Measurements from ENCODE around the gene GAB1. TPM values are rescaled to one million over a fixed set of nuclear protein-coding genes. Genes with fewer than 3 reads are reported as not detected.

Gene GAB1
- total and polyA plus RNA-seq, 5 donors from 2014 or later, result 1.2 TPM; not detected in 4

- peaks cover 0 to 4% (median 0%) of the 10 kb centered on the region in 7 donors for H3K9me3 Mint-ChIP-seq
- no peaks in the 10 kb centered on the region for H3K4me1 ChIP-seq (ENCODE audit: control insufficient read depth, insufficient read depth, low read length, poor library complexity, severe bottlenecking)
- no peaks in the 10 kb centered on the region for H3K27me3 Mint-ChIP-seq
- H3K4me3 Mint-ChIP-seq, result no peak overlapping the region
- H3K27me3 ChIP-seq (ENCODE audit: control insufficient read depth, insufficient read depth, low read length), result peaks cover 6% of the 10 kb centered on the region
- ATAC-seq (ENCODE audit: low read depth in 2 of 2) (no peak), DNase-seq (no peak)
- H3K4me1 Mint-ChIP-seq, result no peaks in the 10 kb centered on the region
- no peak overlapping the region for H3K27ac ChIP-seq (ENCODE audit: insufficient read depth, low read length, poor library complexity, severe bottlenecking)
- H3K27ac Mint-ChIP-seq, result no peak overlapping the region
- H3K36me3 Mint-ChIP-seq, result no peaks in the 10 kb centered on the region
- H3K4me3 ChIP-seq (ENCODE audit: low read depth, low read length), result no peak overlapping the region
- no peaks in the 10 kb centered on the region for H3K9me3 ChIP-seq (ENCODE audit: control insufficient read depth in 2 of 2, low read length in 2 of 2)
- no peaks in the 10 kb centered on the region for H3K36me3 ChIP-seq (ENCODE audit: control insufficient read depth, insufficient read depth, low read length)
Observed at GRCh38 chr4:143394739-143395453, 58.2 kb downstream of the GAB1 start.

GRCh38 chr4:143396695-143397094 lies 60.0 kb downstream of the GAB1 start:
- no peak overlapping the region for H3K4me3 Mint-ChIP-seq
- H3K4me3 ChIP-seq (ENCODE audit: low read depth, low read length), result no peak overlapping the region
- no peaks in the 10 kb centered on the region for H3K9me3 ChIP-seq (ENCODE audit: control insufficient read depth in 2 of 2, low read length in 2 of 2)
- no peaks in the 10 kb centered on the region for H3K36me3 ChIP-seq (ENCODE audit: control insufficient read depth, insufficient read depth, low read length)
- H3K27me3 ChIP-seq (ENCODE audit: control insufficient read depth, insufficient read depth, low read length), result peaks cover 8% of the 10 kb centered on the region
- H3K9me3 Mint-ChIP-seq, result peaks cover 0 to 4% (median 0%) of the 10 kb centered on the region in 7 donors
- H3K4me1 Mint-ChIP-seq, result no peaks in the 10 kb centered on the region
- H3K36me3 Mint-ChIP-seq, result no peaks in the 10 kb centered on the region
- H3K27ac ChIP-seq (ENCODE audit: insufficient read depth, low read length, poor library complexity, severe bottlenecking), result no peak overlapping the region
- no peak for DNase-seq
- ATAC-seq (ENCODE audit: low read depth in 2 of 2), result no peak
- H3K27me3 Mint-ChIP-seq, result no peaks in the 10 kb centered on the region
- H3K27ac Mint-ChIP-seq, result no peak overlapping the region
- H3K4me1 ChIP-seq (ENCODE audit: control insufficient read depth, insufficient read depth, low read length, poor library complexity, severe bottlenecking), result no peaks in the 10 kb centered on the region

GRCh38 chr4:143397335-143397734 lies 60.7 kb downstream of the GAB1 start:
- no peak overlapping the region for H3K4me3 ChIP-seq (ENCODE audit: low read depth, low read length)
- H3K4me3 Mint-ChIP-seq, result no peak overlapping the region
- H3K27ac ChIP-seq (ENCODE audit: insufficient read depth, low read length, poor library complexity, severe bottlenecking), result no peak overlapping the region
- no peak overlapping the region for H3K27ac Mint-ChIP-seq
- DNase-seq, result no peak
- ATAC-seq (ENCODE audit: low read depth in 2 of 2), result no peak
- no peaks in the 10 kb centered on the region for H3K36me3 Mint-ChIP-seq
- no peaks in the 10 kb centered on the region for H3K4me1 ChIP-seq (ENCODE audit: control insufficient read depth, insufficient read depth, low read length, poor library complexity, severe bottlenecking)
- no peaks in the 10 kb centered on the region for H3K27me3 Mint-ChIP-seq
- no peaks in the 10 kb centered on the region for H3K4me1 Mint-ChIP-seq
- H3K36me3 ChIP-seq (ENCODE audit: control insufficient read depth, insufficient read depth, low read length), result no peaks in the 10 kb centered on the region
- peaks cover 0 to 4% (median 0%) of the 10 kb centered on the region in 7 donors for H3K9me3 Mint-ChIP-seq
- H3K9me3 ChIP-seq (ENCODE audit: control insufficient read depth in 2 of 2, low read length in 2 of 2), result no peaks in the 10 kb centered on the region
- H3K27me3 ChIP-seq (ENCODE audit: control insufficient read depth, insufficient read depth, low read length), result peaks cover 8% of the 10 kb centered on the region

DNA sequence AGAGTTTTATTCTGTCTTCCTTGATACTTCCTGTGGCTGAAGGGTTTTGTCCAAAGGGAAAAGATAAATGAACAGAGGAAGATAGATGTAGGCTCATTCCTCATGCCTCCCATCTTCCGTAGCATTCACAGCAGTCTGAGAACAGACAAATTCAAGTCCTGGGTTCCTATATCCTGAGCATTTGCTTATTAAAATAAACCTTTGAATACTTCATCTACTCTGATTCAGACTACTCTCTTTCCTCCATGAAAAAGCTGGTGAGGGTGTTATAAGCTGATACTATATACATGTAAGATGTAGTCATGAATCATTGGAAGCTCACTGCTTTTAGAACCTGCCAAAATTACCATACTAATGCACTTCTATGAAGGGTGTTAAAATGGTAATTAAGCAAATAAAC lies 61.2 kb downstream of the GAB1 start:
- Mint-ChIP-seq H3K4me1 (no peaks in the 10 kb centered on the region), H3K27me3 (peaks cover 3% of the 10 kb centered on the region), H3K36me3 (no peaks in the 10 kb centered on the region)

DNA sequence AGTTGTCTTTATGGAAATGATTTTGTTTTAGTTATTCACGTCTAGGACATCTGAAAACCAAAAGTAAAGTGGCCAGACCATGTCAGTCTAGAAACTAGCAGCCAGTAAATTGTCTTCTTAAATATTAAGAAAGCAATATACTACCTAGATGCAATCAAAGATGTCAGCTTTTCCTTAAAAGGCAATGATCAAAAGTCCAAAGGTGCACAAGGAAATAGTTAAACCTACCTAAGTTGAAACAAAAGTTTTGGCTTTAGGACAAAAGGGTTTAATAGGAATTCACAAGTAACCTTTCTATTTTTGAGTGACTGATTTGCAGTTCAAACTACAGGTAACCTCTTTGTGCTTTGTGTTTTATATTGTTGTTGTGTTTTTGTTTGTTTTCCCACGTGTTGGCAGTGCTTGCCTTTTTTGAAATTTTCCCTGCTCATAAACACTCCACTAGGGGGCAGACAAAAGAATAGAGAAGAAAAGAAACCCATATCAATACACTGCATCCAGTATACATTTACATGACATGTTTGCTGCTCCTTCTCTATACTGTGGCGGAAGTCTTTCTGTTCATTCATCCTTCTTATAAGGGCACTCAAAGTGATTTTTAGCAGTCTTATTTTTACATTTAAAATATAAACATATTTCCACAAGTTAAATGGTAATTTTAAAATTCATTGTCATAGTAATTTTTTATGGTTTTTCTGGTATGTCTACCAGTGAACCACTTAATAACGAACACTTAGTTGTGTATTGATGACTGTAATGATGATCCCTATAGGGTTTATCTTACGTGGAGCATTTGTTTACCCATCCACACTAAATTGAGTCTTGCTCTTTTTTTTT lies 62.7 kb downstream of the GAB1 start:
- H3K4me1 Mint-ChIP-seq, result peaks cover 0 to 7% (median 0%) of the 10 kb centered on the region in 4 donors
- peak overlapping the region in 1 of 3 donors; percentile 1 for H3K27ac Mint-ChIP-seq
- H3K27me3 Mint-ChIP-seq, result peaks cover 7% of the 10 kb centered on the region

More for the DNA sequence above, 61.2 kb downstream of the GAB1 start:
- ATAC-seq (ENCODE audit: low read depth in 2 of 2) (no peak), DNase-seq (no peak)
- H3K27ac Mint-ChIP-seq, result no peak overlapping the region
- H3K4me3 ChIP-seq (ENCODE audit: low read depth, low read length), result no peak overlapping the region
- H3K27me3 ChIP-seq (ENCODE audit: control insufficient read depth, insufficient read depth, low read length), result peaks cover 10% of the 10 kb centered on the region
- H3K9me3 Mint-ChIP-seq, result peaks cover 0 to 4% (median 0%) of the 10 kb centered on the region in 7 donors
- no peaks in the 10 kb centered on the region for H3K36me3 ChIP-seq (ENCODE audit: control insufficient read depth, insufficient read depth, low read length)
- no peaks in the 10 kb centered on the region for H3K9me3 ChIP-seq (ENCODE audit: control insufficient read depth in 2 of 2, low read length in 2 of 2)
- H3K4me1 ChIP-seq (ENCODE audit: control insufficient read depth, insufficient read depth, low read length, poor library complexity, severe bottlenecking), result no peaks in the 10 kb centered on the region
- H3K4me3 Mint-ChIP-seq, result no peak overlapping the region
- no peak overlapping the region for H3K27ac ChIP-seq (ENCODE audit: insufficient read depth, low read length, poor library complexity, severe bottlenecking)

GRCh38 chr4:143400082-143400481 lies 63.4 kb downstream of the GAB1 start:
- H3K4me1 Mint-ChIP-seq, result peaks cover 0 to 9% (median under 1%) of the 10 kb centered on the region in 4 donors
- H3K27me3 Mint-ChIP-seq, result peaks cover 7% of the 10 kb centered on the region
- DNase-seq, result no peak
- H3K9me3 ChIP-seq (ENCODE audit: control insufficient read depth in 2 of 2, low read length in 2 of 2), result no peaks in the 10 kb centered on the region
- no peak for ATAC-seq (ENCODE audit: low read depth in 2 of 2)
- no peak overlapping the region for H3K27ac ChIP-seq (ENCODE audit: insufficient read depth, low read length, poor library complexity, severe bottlenecking)
- no peaks in the 10 kb centered on the region for H3K36me3 ChIP-seq (ENCODE audit: control insufficient read depth, insufficient read depth, low read length)
- no peaks in the 10 kb centered on the region for H3K4me1 ChIP-seq (ENCODE audit: control insufficient read depth, insufficient read depth, low read length, poor library complexity, severe bottlenecking)
- H3K27me3 ChIP-seq (ENCODE audit: control insufficient read depth, insufficient read depth, low read length), result peaks cover 14% of the 10 kb centered on the region
- H3K27ac Mint-ChIP-seq, result no peak overlapping the region
- peaks cover 0 to 4% (median 0%) of the 10 kb centered on the region in 7 donors for H3K9me3 Mint-ChIP-seq
- H3K36me3 Mint-ChIP-seq, result no peaks in the 10 kb centered on the region
- no peak overlapping the region for H3K4me3 ChIP-seq (ENCODE audit: low read depth, low read length)
- H3K4me3 Mint-ChIP-seq, result no peak overlapping the region

More for the DNA sequence above, 62.7 kb downstream of the GAB1 start:
- no peaks in the 10 kb centered on the region for H3K4me1 ChIP-seq (ENCODE audit: control insufficient read depth, insufficient read depth, low read length, poor library complexity, severe bottlenecking)
- H3K9me3 ChIP-seq (ENCODE audit: control insufficient read depth in 2 of 2, low read length in 2 of 2), result no peaks in the 10 kb centered on the region
- H3K27me3 ChIP-seq (ENCODE audit: control insufficient read depth, insufficient read depth, low read length), result peaks cover 14% of the 10 kb centered on the region
- no peak overlapping the region for H3K4me3 ChIP-seq (ENCODE audit: low read depth, low read length)
- no peak overlapping the region for H3K4me3 Mint-ChIP-seq
- no peaks in the 10 kb centered on the region for H3K36me3 ChIP-seq (ENCODE audit: control insufficient read depth, insufficient read depth, low read length)
- no peaks in the 10 kb centered on the region for H3K36me3 Mint-ChIP-seq
- H3K27ac ChIP-seq (ENCODE audit: insufficient read depth, low read length, poor library complexity, severe bottlenecking), result no peak overlapping the region
- H3K9me3 Mint-ChIP-seq, result peaks cover 0 to 4% (median 0%) of the 10 kb centered on the region in 7 donors
- no peak for ATAC-seq (ENCODE audit: low read depth in 2 of 2)
- DNase-seq, result peak in 2 of 3 donors; percentile 12 to 46

DNA sequence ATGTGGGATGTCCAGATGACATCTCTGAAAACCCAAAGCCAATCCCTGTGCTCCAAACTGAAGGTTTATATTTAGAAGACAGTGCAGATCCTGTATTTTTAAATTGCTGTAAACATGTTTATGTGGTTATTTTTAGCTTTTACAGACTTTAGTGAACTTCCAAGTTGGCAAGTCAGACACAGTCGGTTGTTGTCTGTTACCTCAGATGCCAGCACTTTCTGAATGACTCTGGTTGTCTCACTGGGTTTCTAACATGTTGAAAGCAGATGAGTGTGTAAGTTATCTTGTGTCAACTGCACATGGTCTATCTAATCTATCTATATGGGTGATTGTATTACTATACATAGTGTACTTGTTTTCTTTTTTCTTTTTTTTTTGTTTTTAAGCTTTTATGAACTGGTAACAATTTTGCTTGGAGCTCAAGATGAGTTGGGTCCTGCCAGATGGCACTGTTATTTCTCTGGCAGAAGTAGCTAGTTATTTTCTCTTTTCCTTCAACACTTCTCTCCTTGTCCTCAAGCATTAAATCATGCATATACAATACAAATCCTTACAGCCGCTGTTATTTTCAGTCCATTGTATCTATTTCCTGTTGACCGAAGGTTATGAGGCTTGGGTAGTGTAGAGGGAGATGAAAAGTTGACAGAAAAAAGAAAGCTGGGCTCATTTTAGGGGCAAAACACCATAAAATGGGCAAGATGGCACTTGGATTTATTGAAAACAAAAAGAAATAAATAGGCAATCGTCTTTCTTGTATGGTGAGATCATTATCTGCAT lies 66.3 kb downstream of the GAB1 start:
- Mint-ChIP-seq H3K27ac (peak overlapping the region in 1 of 3 donors; percentile 0), H3K27me3 (peaks cover 7% of the 10 kb centered on the region), H3K4me3 (no peak overlapping the region), H3K9me3 (peaks cover 0 to 2% (median 0%) of the 10 kb centered on the region in 7 donors), H3K36me3 (no peaks in the 10 kb centered on the region), H3K4me1 (peaks cover 0 to 9% (median 5%) of the 10 kb centered on the region in 4 donors)
- Histone ChIP-seq H3K36me3 (ENCODE audit: control insufficient read depth, insufficient read depth, low read length) (no peaks in the 10 kb centered on the region), H3K27ac (ENCODE audit: insufficient read depth, low read length, poor library complexity, severe bottlenecking) (no peak overlapping the region), H3K4me3 (ENCODE audit: low read depth, low read length) (no peak overlapping the region), H3K27me3 (ENCODE audit: control insufficient read depth, insufficient read depth, low read length) (peaks cover 8% of the 10 kb centered on the region), H3K4me1 (ENCODE audit: control insufficient read depth, insufficient read depth, low read length, poor library complexity, severe bottlenecking) (no peaks in the 10 kb centered on the region), H3K9me3 (ENCODE audit: control insufficient read depth in 2 of 2, low read length in 2 of 2) (no peaks in the 10 kb centered on the region)
- ATAC-seq (ENCODE audit: low read depth in 2 of 2) (no peak), DNase-seq (no peak)
